ENCODE data around the gene KRT83. TPM values are rescaled to one million over a fixed set of nuclear protein-coding genes. Genes with fewer than 3 reads are reported as not detected.

Gene KRT83
- total and polyA plus RNA-seq, 4 donors = not detected

DNA sequence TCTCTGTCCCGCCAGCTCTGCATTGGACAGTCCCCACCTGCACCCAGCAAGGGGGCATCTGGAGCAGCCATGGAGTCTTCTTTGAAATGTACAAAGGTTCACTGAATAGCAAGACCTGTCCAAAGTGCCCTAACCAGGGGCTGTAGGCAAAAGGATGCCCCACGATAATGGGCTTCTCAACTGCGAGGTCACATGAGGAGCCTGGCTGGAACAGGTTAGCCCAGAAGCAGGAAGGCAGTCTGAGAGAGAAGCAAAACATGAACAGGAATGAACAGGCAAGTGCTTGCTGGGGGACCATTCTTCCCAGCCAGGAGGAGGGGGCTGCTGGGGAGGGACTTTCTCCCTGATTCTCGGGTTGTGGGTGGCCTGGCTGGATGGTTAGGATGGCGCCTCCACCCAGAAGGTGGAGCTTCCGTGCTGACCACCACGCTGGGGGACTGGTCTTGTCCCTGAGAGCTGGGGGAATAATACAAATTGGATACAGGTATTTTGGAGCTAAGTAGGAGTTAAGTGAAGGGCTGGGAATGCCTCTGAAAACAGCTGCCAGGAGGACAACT, 39.0 kb upstream of the KRT83 start:
- 81 to 83% methylated on average over 7 of the region's 7 CpGs for WGBS, 2 donors
- Histone ChIP-seq H3K27ac (ENCODE audit: low read depth in 1 of 2, low read length in 1 of 2) (no peak overlapping the region), H3K36me3 (ENCODE audit: control insufficient read depth in 4 of 4, insufficient read depth in 4 of 4, low read length in 4 of 4) (no peaks in the 10 kb centered on the region), H3K9me3 (ENCODE audit: control insufficient read depth in 4 of 4, insufficient read depth in 3 of 4, low read length in 3 of 4) (no peaks in the 10 kb centered on the region), H3K4me1 (ENCODE audit: control insufficient read depth in 5 of 5, insufficient read depth in 5 of 5, low read length in 5 of 5) (peaks cover 0 to 16% (median 0%) of the 10 kb centered on the region in 5 donors), H3K27me3 (ENCODE audit: control insufficient read depth in 3 of 3, insufficient read depth in 3 of 3, low read length in 2 of 3) (peaks cover 0 to 3% (median 2%) of the 10 kb centered on the region in 3 donors), H3K9ac (ENCODE audit: insufficient read depth in 1 of 2, low read length in 2 of 2) (no peak overlapping the region), H3K4me3 (no peak overlapping the region)
- no peak for DNase-seq
- TF ChIP-seq, protein P1, sequence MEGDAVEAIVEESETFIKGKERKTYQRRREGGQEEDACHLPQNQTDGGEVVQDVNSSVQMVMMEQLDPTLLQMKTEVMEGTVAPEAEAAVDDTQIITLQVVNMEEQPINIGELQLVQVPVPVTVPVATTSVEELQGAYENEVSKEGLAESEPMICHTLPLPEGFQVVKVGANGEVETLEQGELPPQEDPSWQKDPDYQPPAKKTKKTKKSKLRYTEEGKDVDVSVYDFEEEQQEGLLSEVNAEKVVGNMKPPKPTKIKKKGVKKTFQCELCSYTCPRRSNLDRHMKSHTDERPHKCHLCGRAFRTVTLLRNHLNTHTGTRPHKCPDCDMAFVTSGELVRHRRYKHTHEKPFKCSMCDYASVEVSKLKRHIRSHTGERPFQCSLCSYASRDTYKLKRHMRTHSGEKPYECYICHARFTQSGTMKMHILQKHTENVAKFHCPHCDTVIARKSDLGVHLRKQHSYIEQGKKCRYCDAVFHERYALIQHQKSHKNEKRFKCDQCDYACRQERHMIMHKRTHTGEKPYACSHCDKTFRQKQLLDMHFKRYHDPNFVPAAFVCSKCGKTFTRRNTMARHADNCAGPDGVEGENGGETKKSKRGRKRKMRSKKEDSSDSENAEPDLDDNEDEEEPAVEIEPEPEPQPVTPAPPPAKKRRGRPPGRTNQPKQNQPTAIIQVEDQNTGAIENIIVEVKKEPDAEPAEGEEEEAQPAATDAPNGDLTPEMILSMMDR (IDR thresholded peaks at IDR 0.05; ENCODE audit: control extremely low read depth, extremely low read depth) = no peak
- ATAC-seq (ENCODE audit: insufficient read depth, low FRiP score) = no peak

DNA sequence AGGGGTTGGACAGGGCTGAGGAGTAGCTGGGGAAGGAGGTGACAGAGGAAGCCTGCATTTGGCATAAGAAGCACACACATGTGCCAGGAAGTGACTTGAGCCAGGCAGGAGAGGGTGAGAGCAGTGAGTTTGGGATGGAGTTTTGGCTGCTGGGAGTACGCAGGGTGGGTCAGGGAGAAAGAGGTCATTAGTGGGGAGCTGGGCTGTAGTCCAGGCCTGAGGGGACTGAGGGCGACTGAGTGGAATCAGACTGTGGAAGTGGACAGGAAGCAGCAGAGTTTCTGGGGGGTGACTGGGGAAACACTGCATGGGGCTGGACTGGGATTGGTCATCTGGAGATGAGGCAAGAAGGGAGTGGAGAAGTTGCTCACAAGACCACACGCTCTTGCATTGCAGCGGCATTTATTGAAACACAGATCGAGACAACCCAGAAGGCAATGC, 38.4 kb upstream of the KRT83 start:
- ATAC-seq (ENCODE audit: insufficient read depth, low FRiP score) (no peak), DNase-seq (peak; percentile 68 to 87 (median 74))
- no peaks in the 10 kb centered on the region for H3K9me3 ChIP-seq (ENCODE audit: control insufficient read depth in 4 of 4, insufficient read depth in 3 of 4, low read length in 3 of 4)
- H3K36me3 ChIP-seq (ENCODE audit: control insufficient read depth in 4 of 4, insufficient read depth in 4 of 4, low read length in 4 of 4) = no peaks in the 10 kb centered on the region
- no peak overlapping the region for H3K27ac ChIP-seq (ENCODE audit: low read depth in 1 of 2, low read length in 1 of 2)
- H3K9ac ChIP-seq (ENCODE audit: insufficient read depth in 1 of 2, low read length in 2 of 2) = no peak overlapping the region
- peaks cover 0 to 3% (median 2%) of the 10 kb centered on the region in 3 donors for H3K27me3 ChIP-seq (ENCODE audit: control insufficient read depth in 3 of 3, insufficient read depth in 3 of 3, low read length in 2 of 3)
- peaks cover 0 to 16% (median 0%) of the 10 kb centered on the region in 5 donors for H3K4me1 ChIP-seq (ENCODE audit: control insufficient read depth in 5 of 5, insufficient read depth in 5 of 5, low read length in 5 of 5)
- no peak overlapping the region for H3K4me3 ChIP-seq
- TF ChIP-seq, protein P1 (IDR thresholded peaks at IDR 0.05; ENCODE audit: control extremely low read depth, extremely low read depth) = no peak
- WGBS, 2 donors = 61 to 70% methylated on average over 5 of the region's 5 CpGs

DNA sequence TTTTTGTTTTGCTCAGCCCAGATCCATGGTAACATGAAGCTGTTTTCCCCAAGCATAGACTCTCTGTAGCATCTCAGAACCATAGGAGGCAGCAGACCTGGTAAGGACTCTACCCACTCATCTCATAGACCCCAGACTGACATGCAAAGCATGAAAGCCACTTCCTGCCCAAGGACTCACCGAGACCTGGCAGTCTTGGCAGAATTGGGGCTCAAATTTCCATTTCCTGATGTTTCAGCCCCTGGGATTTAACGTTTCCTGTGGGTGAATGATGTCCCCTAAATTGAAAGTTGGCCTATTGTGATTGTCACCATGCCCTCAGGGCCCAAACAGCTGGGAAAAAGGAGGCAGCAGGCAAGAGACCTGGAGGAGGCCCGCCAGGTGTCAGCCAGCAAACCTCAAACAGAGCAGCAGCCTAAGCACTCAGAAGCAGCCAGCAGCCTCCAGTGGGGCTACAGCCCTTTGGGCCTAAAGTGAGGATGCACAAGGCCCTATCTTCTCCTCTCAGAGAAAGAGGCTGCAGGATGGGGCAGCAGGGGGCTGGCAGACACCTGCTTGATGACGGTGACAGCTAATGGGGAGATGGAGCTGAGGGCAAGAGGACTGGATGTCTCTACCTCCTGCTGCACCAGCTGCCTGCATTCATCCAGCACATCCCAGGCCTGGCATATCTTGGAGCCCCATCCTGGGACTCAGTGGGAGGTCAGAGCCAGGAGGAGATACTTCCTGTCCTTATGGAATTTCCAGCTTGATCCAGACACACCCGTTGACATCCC, 37.6 kb upstream of the KRT83 start:
- no peaks in the 10 kb centered on the region for H3K36me3 ChIP-seq (ENCODE audit: control insufficient read depth in 4 of 4, insufficient read depth in 4 of 4, low read length in 4 of 4)
- H3K9me3 ChIP-seq (ENCODE audit: control insufficient read depth in 4 of 4, insufficient read depth in 3 of 4, low read length in 3 of 4) = no peaks in the 10 kb centered on the region
- peaks cover 0 to 16% (median 1%) of the 10 kb centered on the region in 5 donors for H3K4me1 ChIP-seq (ENCODE audit: control insufficient read depth in 5 of 5, insufficient read depth in 5 of 5, low read length in 5 of 5)
- no peak overlapping the region for H3K4me3 ChIP-seq
- H3K27ac ChIP-seq (ENCODE audit: low read depth in 1 of 2, low read length in 1 of 2) = no peak overlapping the region
- DNase-seq = peak in 2 of 3 donors; percentile 27 to 43
- ATAC-seq (ENCODE audit: insufficient read depth, low FRiP score) = no peak
- H3K27me3 ChIP-seq (ENCODE audit: control insufficient read depth in 3 of 3, insufficient read depth in 3 of 3, low read length in 2 of 3) = peaks cover 0 to 2% (median 0%) of the 10 kb centered on the region in 3 donors
- TF ChIP-seq, protein P1 (IDR thresholded peaks at IDR 0.05; ENCODE audit: control extremely low read depth, extremely low read depth) = no peak
- WGBS, 2 donors = 56 to 66% methylated on average over 5 of the region's 5 CpGs
- no peak overlapping the region for H3K9ac ChIP-seq (ENCODE audit: insufficient read depth in 1 of 2, low read length in 2 of 2)
